H1 (cell line): ENCODE data around the gene CRTAC1. TPM values are rescaled to one million over a fixed set of nuclear protein-coding genes. Genes with fewer than 3 reads are reported as not detected.

Experiments
- ATF3 ChIP-seq: IDR thresholded peaks from 2 replicates; pipeline ENCODE4 v1.6.1; 2011; ENCODE audit warnings: low read depth, mild to moderate bottlenecking, low read length; ENCODE audit not compliant: insufficient read depth
- RAD21 ChIP-seq, 2 experiments: IDR thresholded peaks in 1 of 2; conservative IDR thresholded peaks in 1 of 2; 2 replicates each; pipeline ENCODE4 v1.6.1; 2011; ENCODE audit warnings: low read depth in 2 of 2, low read length in 2 of 2, improper control_type of control experiment in 1 of 2, inconsistent platforms in 1 of 2, mild to moderate bottlenecking in 1 of 2, moderate library complexity in 1 of 2
- RNF2 ChIP-seq: fragments of 200-900, 300-1000 bp; sonication (generic); IDR thresholded peaks from 2 replicates; pipeline ENCODE4 v1.7.1; 2016; ENCODE audit warnings: borderline replicate concordance, low read depth, mild to moderate bottlenecking, antibody characterized with exemption, low read length; ENCODE audit not compliant: poor library complexity, severe bottlenecking; ENCODE audit errors: missing control alignments
- polyA plus RNA-seq, 7 experiments: library from polyadenylated mRNA; depleted of rRNA in 3 of 7; stranded (reverse) in 5 of 7; unstranded in 2 of 7; fragments of >200 nt in 5 of 7; fragments of 200-250 nt in 2 of 7; gene quantifications; 1 replicate in 5 of 7; 2 replicates in 1 of 7; 4 replicates in 1 of 7; pipeline versions ENCODE4 v1.2.1 to v1.2.3, GENCODE V29; 2011 to 2013; ENCODE audit warnings: missing spikeins in 2 of 7, mixed read lengths in 2 of 7
- total RNA-seq: library from RNA; stranded (reverse); fragmentation: NEBNext Ultra II Directional; extraction: Animal tissue kit (Norgen Biotek cat#: 25700); gene quantifications from 2 replicates; pipeline ENCODE4 v1.2.1, GENCODE V29; 2021
- TF ChIP-seq, protein P1 (sequence below): fragments of 300-600 bp; sonication (generic); IDR thresholded peaks from 2 replicates; pipeline ENCODE4 v1.7.1; 2012; ENCODE audit warnings: low read length, moderate library complexity, mild to moderate bottlenecking, inconsistent platforms; ENCODE audit not compliant: insufficient replicate concordance

CRTAC1 gene
- total and polyA plus RNA-seq, 2 of the 8 experiments (the other 6 are each of a cell fraction or from before 2014, with no cell fraction given), result 0.91 to 1.2 TPM

DNA sequence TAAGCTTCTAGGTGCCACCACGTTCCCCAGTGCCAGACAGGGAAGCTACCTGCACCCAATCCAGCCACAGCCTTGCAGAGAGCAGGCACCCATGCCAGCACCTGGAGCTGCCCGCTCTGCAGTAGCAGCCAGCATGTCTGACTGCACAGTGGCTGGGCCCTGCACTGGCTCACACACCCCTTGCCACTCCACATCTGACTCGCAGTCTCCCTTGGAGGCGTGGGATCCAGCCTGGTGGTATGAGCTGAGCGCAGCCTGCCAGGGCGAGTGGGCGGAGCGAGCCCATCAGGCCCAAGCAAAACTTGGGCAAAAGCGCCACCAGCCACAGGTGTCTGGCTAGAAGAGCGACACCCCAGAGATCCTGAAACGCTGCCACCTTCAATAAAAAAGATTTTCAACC is 30.1 kb downstream of the CRTAC1 start (continued):
- TF ChIP-seq, protein P1, sequence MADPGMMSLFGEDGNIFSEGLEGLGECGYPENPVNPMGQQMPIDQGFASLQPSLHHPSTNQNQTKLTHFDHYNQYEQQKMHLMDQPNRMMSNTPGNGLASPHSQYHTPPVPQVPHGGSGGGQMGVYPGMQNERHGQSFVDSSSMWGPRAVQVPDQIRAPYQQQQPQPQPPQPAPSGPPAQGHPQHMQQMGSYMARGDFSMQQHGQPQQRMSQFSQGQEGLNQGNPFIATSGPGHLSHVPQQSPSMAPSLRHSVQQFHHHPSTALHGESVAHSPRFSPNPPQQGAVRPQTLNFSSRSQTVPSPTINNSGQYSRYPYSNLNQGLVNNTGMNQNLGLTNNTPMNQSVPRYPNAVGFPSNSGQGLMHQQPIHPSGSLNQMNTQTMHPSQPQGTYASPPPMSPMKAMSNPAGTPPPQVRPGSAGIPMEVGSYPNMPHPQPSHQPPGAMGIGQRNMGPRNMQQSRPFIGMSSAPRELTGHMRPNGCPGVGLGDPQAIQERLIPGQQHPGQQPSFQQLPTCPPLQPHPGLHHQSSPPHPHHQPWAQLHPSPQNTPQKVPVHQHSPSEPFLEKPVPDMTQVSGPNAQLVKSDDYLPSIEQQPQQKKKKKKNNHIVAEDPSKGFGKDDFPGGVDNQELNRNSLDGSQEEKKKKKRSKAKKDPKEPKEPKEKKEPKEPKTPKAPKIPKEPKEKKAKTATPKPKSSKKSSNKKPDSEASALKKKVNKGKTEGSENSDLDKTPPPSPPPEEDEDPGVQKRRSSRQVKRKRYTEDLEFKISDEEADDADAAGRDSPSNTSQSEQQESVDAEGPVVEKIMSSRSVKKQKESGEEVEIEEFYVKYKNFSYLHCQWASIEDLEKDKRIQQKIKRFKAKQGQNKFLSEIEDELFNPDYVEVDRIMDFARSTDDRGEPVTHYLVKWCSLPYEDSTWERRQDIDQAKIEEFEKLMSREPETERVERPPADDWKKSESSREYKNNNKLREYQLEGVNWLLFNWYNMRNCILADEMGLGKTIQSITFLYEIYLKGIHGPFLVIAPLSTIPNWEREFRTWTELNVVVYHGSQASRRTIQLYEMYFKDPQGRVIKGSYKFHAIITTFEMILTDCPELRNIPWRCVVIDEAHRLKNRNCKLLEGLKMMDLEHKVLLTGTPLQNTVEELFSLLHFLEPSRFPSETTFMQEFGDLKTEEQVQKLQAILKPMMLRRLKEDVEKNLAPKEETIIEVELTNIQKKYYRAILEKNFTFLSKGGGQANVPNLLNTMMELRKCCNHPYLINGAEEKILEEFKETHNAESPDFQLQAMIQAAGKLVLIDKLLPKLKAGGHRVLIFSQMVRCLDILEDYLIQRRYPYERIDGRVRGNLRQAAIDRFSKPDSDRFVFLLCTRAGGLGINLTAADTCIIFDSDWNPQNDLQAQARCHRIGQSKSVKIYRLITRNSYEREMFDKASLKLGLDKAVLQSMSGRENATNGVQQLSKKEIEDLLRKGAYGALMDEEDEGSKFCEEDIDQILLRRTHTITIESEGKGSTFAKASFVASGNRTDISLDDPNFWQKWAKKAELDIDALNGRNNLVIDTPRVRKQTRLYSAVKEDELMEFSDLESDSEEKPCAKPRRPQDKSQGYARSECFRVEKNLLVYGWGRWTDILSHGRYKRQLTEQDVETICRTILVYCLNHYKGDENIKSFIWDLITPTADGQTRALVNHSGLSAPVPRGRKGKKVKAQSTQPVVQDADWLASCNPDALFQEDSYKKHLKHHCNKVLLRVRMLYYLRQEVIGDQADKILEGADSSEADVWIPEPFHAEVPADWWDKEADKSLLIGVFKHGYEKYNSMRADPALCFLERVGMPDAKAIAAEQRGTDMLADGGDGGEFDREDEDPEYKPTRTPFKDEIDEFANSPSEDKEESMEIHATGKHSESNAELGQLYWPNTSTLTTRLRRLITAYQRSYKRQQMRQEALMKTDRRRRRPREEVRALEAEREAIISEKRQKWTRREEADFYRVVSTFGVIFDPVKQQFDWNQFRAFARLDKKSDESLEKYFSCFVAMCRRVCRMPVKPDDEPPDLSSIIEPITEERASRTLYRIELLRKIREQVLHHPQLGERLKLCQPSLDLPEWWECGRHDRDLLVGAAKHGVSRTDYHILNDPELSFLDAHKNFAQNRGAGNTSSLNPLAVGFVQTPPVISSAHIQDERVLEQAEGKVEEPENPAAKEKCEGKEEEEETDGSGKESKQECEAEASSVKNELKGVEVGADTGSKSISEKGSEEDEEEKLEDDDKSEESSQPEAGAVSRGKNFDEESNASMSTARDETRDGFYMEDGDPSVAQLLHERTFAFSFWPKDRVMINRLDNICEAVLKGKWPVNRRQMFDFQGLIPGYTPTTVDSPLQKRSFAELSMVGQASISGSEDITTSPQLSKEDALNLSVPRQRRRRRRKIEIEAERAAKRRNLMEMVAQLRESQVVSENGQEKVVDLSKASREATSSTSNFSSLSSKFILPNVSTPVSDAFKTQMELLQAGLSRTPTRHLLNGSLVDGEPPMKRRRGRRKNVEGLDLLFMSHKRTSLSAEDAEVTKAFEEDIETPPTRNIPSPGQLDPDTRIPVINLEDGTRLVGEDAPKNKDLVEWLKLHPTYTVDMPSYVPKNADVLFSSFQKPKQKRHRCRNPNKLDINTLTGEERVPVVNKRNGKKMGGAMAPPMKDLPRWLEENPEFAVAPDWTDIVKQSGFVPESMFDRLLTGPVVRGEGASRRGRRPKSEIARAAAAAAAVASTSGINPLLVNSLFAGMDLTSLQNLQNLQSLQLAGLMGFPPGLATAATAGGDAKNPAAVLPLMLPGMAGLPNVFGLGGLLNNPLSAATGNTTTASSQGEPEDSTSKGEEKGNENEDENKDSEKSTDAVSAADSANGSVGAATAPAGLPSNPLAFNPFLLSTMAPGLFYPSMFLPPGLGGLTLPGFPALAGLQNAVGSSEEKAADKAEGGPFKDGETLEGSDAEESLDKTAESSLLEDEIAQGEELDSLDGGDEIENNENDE, result no peak
- TF ChIP-seq RNF2 (no peak), ATF3 (no peak), RAD21 (IDR thresholded peaks at IDR 0.05 in 1 of 2, conservative IDR thresholded peaks at IDR 0.05 in 1 of 2; ENCODE audit: low read depth in 2 of 2, low read length in 2 of 2) (no peak)
